HG03432 (cell line): Measurements from ENCODE around the gene CDRT15.
"Not testable (repeated sequence)": the region's sequence is repeated elsewhere in the genome, so short reads cannot be mapped to it uniquely, and the experiment has no call there.

ENCODE experiments used
- ATAC-seq: cut with Tn5 transposase; IDR thresholded peaks from one replicate; pipeline ENCODE4 v1.9.1; 2021; ENCODE audit warnings: mild to moderate bottlenecking, moderate library complexity; ENCODE audit not compliant: unreplicated experiment

CDRT15 gene

DNA sequence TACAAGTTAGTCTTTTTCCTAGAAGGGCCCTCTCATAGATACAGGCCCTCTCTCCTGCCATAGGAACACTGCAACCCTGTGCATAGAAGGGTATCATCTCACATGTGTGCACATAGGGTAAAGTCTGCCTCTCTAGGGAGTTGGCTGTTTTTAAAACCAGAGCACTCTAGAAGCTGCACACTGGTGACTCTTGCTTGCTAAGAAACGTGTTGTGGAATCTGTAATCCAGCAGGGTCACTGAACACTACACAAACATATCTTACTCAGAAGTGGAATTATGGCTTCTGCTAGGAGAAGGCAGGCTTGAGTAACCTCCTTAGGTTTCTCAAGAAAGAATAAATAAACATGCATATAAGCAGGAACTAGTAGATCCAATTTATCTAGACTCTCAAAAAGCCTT lies 45.9 kb downstream of the CDRT15 start:
- ATAC-seq, result not testable (repeated sequence)

DNA sequence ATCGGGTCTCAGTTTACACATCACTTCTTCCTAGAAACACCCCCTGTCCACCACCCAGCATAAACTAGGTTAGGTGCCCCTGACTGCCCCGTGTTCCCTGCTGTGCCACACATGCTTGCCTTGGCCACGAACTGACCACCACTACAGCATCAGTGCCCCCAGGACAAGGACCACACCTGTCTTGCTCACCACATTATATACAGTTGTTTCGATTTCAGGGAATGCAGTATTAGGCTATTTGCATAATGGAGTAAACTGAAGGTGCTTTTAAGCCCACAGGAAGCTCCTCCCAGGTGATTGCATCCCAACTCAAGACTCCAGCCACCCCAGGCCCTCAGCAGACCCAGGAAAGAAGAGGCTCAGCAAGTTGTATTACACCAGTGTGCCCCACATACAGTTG lies 50.2 kb downstream of the CDRT15 start:
- not testable (repeated sequence) for ATAC-seq
